DOHH2 (cell line): Measurements from ENCODE around the gene ICAM1.
A peak's percentile ranks its signal among the peaks of the same experiment; 100 is the strongest.
"Not testable (repeated sequence)": the region's sequence is repeated elsewhere in the genome, so short reads cannot be mapped to it uniquely, and the experiment has no call there.

ENCODE experiments used
- H3F3A ChIP-seq: fragments of 200-600 bp; sonication (generic), shearing (Covaris generic); 2 replicates; pipeline ENCODE4 v1.6.0; 2016; ENCODE audit warnings: antibody characterized with exemption, mild to moderate bottlenecking; ENCODE audit not compliant: control insufficient read depth, insufficient read depth
- H3K27ac ChIP-seq: fragments of 200-600 bp; sonication (generic); 2 replicates; pipeline ENCODE4 v1.5.1; 2014; ENCODE audit warnings: low read depth, mild to moderate bottlenecking, low read length, moderate library complexity
- H3K27me3 ChIP-seq: fragments of 200-600 bp; sonication (generic); 2 replicates; pipeline ENCODE4 v1.6.1; 2014; ENCODE audit warnings: mild to moderate bottlenecking, low read length, mixed read lengths; ENCODE audit not compliant: control insufficient read depth
- H3K36me3 ChIP-seq: fragments of 200-600 bp; sonication (generic); 2 replicates; pipeline ENCODE4 v1.6.1; 2014; ENCODE audit warnings: mild to moderate bottlenecking, low read length, moderate library complexity, mixed read lengths; ENCODE audit not compliant: control insufficient read depth
- H3K4me1 ChIP-seq: fragments of 200-600 bp; sonication (generic); 2 replicates; pipeline ENCODE4 v1.6.1; 2014; ENCODE audit warnings: mild to moderate bottlenecking, low read length, mixed read lengths; ENCODE audit not compliant: control insufficient read depth
- H3K4me2 ChIP-seq: fragments of 200-600 bp; sonication (generic); 2 replicates; pipeline ENCODE4 v1.6.0; 2014; ENCODE audit warnings: mild to moderate bottlenecking, low read length, moderate library complexity
- H3K4me3 ChIP-seq: fragments of 200-600 bp; sonication (generic); 2 replicates; pipeline ENCODE4 v1.5.1; 2014; ENCODE audit warnings: mild to moderate bottlenecking, low read length, mixed read lengths
- H3K79me2 ChIP-seq: fragments of 200-600 bp; sonication (generic); 2 replicates; pipeline ENCODE4 v1.6.1; 2014; ENCODE audit warnings: mild to moderate bottlenecking, low read length, mixed read lengths; ENCODE audit not compliant: control insufficient read depth
- H3K9me2 ChIP-seq: fragments of 200-600 bp; sonication (generic); replicated peaks from 2 replicates; pipeline ENCODE4 v1.6.1; 2014; ENCODE audit warnings: mild to moderate bottlenecking, low read length, mixed read lengths; ENCODE audit not compliant: control insufficient read depth
- H3K9me3 ChIP-seq: fragments of 200-600 bp; sonication (generic); 2 replicates; pipeline ENCODE4 v1.6.1; 2014; ENCODE audit warnings: antibody characterized with exemption, low read length, mixed read lengths; ENCODE audit not compliant: control insufficient read depth, insufficient read depth
- H4K20me1 ChIP-seq: fragments of 200-600 bp; sonication (generic); 2 replicates; pipeline ENCODE4 v1.6.0; 2014; ENCODE audit warnings: low read depth, mild to moderate bottlenecking, antibody characterized with exemption, low read length, moderate library complexity; ENCODE audit not compliant: control insufficient read depth, insufficient read depth
- EZH2phosphoT487 ChIP-seq: fragments of 200-600 bp; sonication (generic); IDR thresholded peaks from 2 replicates; pipeline ENCODE4 v1.6.1; 2017; ENCODE audit warnings: borderline replicate concordance, mild to moderate bottlenecking, antibody characterized with exemption, low read length, moderate library complexity, mixed read lengths
- TF ChIP-seq, protein P1 (sequence below): fragments of 200-600 bp; sonication (generic); IDR thresholded peaks from one replicate; pipeline ENCODE4 v1.5.1; 2014; ENCODE audit warnings: antibody characterized with exemption, mild to moderate bottlenecking, low read depth, low read length; ENCODE audit not compliant: poor library complexity, severe bottlenecking

ICAM1 gene

DNA sequence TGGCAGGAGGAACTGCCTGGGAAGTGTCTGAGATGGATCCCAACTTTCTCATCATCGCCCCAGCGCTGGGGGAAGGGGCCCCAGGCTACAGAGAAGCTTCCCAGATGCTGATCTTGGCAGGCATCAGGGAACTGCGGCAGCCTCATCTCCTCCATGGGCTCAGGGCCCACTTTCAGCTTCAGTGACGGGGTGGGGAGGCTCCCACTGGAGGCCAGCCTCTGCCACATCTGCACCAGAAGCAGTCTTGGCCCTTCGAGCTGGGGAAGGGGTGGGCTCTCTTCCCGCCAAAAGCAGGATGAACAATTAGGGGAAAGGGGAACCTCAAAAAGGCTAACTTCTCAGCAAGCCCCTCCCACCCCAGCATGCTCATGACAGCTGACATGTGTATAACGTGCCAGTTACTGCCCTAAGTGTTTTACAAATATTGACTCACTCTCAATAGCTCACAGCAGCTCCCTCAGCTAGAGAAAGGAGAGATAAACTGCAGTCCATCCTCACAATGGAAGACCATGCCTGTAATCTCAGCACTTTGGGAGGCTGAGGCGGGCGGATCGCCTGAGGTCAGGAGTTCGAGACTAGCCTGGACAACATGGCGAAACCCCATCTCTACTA lies 32.6 kb upstream of the ICAM1 start:
- Histone ChIP-seq H3K4me2 (peak overlapping the region; percentile 99), H3K4me1 (peaks cover 96% of the 10 kb centered on the region)

GRCh38 chr19:10241826-10242449 lies 29.0 kb upstream of the ICAM1 start:
- Histone ChIP-seq H3K4me1 (peaks cover 97% of the 10 kb centered on the region), H3K79me2 (peaks cover 14% of the 10 kb centered on the region), H3K36me3 (peaks cover 34% of the 10 kb centered on the region), H3F3A (peaks cover 80% of the 10 kb centered on the region), H3K4me3 (peak overlapping the region; percentile 73), H3K27ac (peak overlapping the region; percentile 100), H3K4me2 (peak overlapping the region; percentile 79)
- not testable (repeated sequence) for H3K9me2 ChIP-seq, H4K20me1 ChIP-seq, H3K9me3 ChIP-seq, H3K27me3 ChIP-seq

More for the DNA sequence above, 32.6 kb upstream of the ICAM1 start:
- Histone ChIP-seq H4K20me1 (no peaks in the 10 kb centered on the region), H3K27ac (peak overlapping the region; percentile 100), H3K4me3 (peak overlapping the region; percentile 86), H3K9me3 (peaks cover 3% of the 10 kb centered on the region; the same call in 1 of the 2 replicates), H3K9me2 (no peaks in the 10 kb centered on the region), H3K27me3 (no peaks in the 10 kb centered on the region), H3K79me2 (peaks cover 14% of the 10 kb centered on the region), H3K36me3 (peaks cover 22% of the 10 kb centered on the region), H3F3A (peaks cover 78% of the 10 kb centered on the region)
- TF ChIP-seq, protein P1, sequence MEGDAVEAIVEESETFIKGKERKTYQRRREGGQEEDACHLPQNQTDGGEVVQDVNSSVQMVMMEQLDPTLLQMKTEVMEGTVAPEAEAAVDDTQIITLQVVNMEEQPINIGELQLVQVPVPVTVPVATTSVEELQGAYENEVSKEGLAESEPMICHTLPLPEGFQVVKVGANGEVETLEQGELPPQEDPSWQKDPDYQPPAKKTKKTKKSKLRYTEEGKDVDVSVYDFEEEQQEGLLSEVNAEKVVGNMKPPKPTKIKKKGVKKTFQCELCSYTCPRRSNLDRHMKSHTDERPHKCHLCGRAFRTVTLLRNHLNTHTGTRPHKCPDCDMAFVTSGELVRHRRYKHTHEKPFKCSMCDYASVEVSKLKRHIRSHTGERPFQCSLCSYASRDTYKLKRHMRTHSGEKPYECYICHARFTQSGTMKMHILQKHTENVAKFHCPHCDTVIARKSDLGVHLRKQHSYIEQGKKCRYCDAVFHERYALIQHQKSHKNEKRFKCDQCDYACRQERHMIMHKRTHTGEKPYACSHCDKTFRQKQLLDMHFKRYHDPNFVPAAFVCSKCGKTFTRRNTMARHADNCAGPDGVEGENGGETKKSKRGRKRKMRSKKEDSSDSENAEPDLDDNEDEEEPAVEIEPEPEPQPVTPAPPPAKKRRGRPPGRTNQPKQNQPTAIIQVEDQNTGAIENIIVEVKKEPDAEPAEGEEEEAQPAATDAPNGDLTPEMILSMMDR: no peak
- TF ChIP-seq EZH2phosphoT487: no peak

GRCh38 chr19:10243606-10244005 lies 27.3 kb upstream of the ICAM1 start:
- Histone ChIP-seq H3K27me3 (no peaks in the 10 kb centered on the region), H3K36me3 (peaks cover 27% of the 10 kb centered on the region), H3K4me2 (peak overlapping the region; percentile 79), H3K4me1 (peaks cover 97% of the 10 kb centered on the region), H3K9me2 (no peaks in the 10 kb centered on the region), H3K4me3 (peak overlapping the region; percentile 58), H3F3A (peaks cover 75% of the 10 kb centered on the region), H4K20me1 (no peaks in the 10 kb centered on the region), H3K79me2 (peaks cover 6% of the 10 kb centered on the region), H3K9me3 (peaks cover 7% of the 10 kb centered on the region; the same call in 1 of the 2 replicates), H3K27ac (peak overlapping the region; percentile 100)
- TF ChIP-seq EZH2phosphoT487: no peak
- TF ChIP-seq, protein P1: no peak
